Measurements from ENCODE around the gene PLCE1. TPM values are rescaled to one million over a fixed set of nuclear protein-coding genes. Genes with fewer than 3 reads are reported as not detected.

Gene PLCE1
- total RNA-seq, 2 donors from 2014 or later = 3.9 to 5.3 TPM

GRCh38 chr10:94029955-94030354 is 36.2 kb downstream of the PLCE1 start:
- H3K27me3 ChIP-seq = no peaks in the 10 kb centered on the region
- H3K9me3 ChIP-seq = peaks cover 0 to 8% (median 0%) of the 10 kb centered on the region in 3 donors
- TF ChIP-seq POLR2A (IDR thresholded peaks at IDR 0.05) = no peak
- no peak for ATAC-seq
- no peaks in the 10 kb centered on the region for H3K36me3 ChIP-seq (replicated peaks in 1 of 2; ENCODE audit: insufficient read depth in 1 of 2, low read depth in 2 of 2)
- no peak overlapping the region for H3K27ac ChIP-seq
- H3K4me1 ChIP-seq = no peaks in the 10 kb centered on the region
- no peak overlapping the region for H3K4me3 ChIP-seq
- DNase-seq = no peak
- intact Hi-C loops (cut with DNase I) = no loop called here

- Histone ChIP-seq H3K4me1 (peaks cover 8% of the 10 kb centered on the region), H3K27me3 (no peaks in the 10 kb centered on the region), H3K4me3 (no peak overlapping the region), H3K9me3 (no peaks in the 10 kb centered on the region), H3K27ac (no peak overlapping the region), H3K36me3 (replicated peaks in 1 of 2; ENCODE audit: insufficient read depth in 1 of 2, low read depth in 2 of 2) (no peaks in the 10 kb centered on the region)
- DNase-seq (no peak), ATAC-seq (no peak)
- no peak for TF ChIP-seq CTCF (IDR thresholded peaks at IDR 0.05)
- no peak for TF ChIP-seq POLR2A (IDR thresholded peaks at IDR 0.05)
- intact Hi-C loops (cut with DNase I) = no loop called here
- WGBS, 2 donors = 62 to 70% methylated on average over 3 of the region's 3 CpGs
Observed at GRCh38 chr10:94035982-94036765, 42.4 kb downstream of the PLCE1 start.

GRCh38 chr10:94036766-94037033 is 43.0 kb downstream of the PLCE1 start:
- no peaks in the 10 kb centered on the region for H3K36me3 ChIP-seq (replicated peaks in 1 of 2; ENCODE audit: insufficient read depth in 1 of 2, low read depth in 2 of 2)
- H3K27me3 ChIP-seq = no peaks in the 10 kb centered on the region
- 25 to 30% methylated on average over 1 of the region's 1 CpG for WGBS, 2 donors
- H3K27ac ChIP-seq = no peak overlapping the region
- peaks cover 8% of the 10 kb centered on the region for H3K4me1 ChIP-seq
- TF ChIP-seq CTCF (IDR thresholded peaks at IDR 0.05) = no peak
- no peak for TF ChIP-seq POLR2A (IDR thresholded peaks at IDR 0.05)
- DNase-seq (no peak), ATAC-seq (no peak)
- intact Hi-C loops (cut with DNase I) = no loop called here
- H3K9me3 ChIP-seq = no peaks in the 10 kb centered on the region
- H3K4me3 ChIP-seq = no peak overlapping the region

GRCh38 chr10:94037286-94037685 is 43.6 kb downstream of the PLCE1 start:
- TF ChIP-seq POLR2A (IDR thresholded peaks at IDR 0.05) (no peak), CTCF (IDR thresholded peaks at IDR 0.05) (no peak)
- no peaks in the 10 kb centered on the region for H3K36me3 ChIP-seq (replicated peaks in 1 of 2; ENCODE audit: insufficient read depth in 1 of 2, low read depth in 2 of 2)
- 72 to 75% methylated on average over 3 of the region's 3 CpGs for WGBS, 2 donors
- H3K27ac ChIP-seq = no peak overlapping the region
- intact Hi-C loops (cut with DNase I) = no loop called here
- no peaks in the 10 kb centered on the region for H3K9me3 ChIP-seq
- no peak overlapping the region for H3K4me3 ChIP-seq
- no peaks in the 10 kb centered on the region for H3K27me3 ChIP-seq
- ATAC-seq (no peak), DNase-seq (no peak)
- H3K4me1 ChIP-seq = peaks cover 8% of the 10 kb centered on the region

GRCh38 chr10:94038024-94038423 is 44.3 kb downstream of the PLCE1 start:
- TF ChIP-seq POLR2A (IDR thresholded peaks at IDR 0.05) (no peak), CTCF (IDR thresholded peaks at IDR 0.05) (no peak)
- H3K4me3 ChIP-seq = no peak overlapping the region
- ATAC-seq (no peak), DNase-seq (no peak)
- H3K4me1 ChIP-seq = peaks cover 8% of the 10 kb centered on the region
- no peaks in the 10 kb centered on the region for H3K36me3 ChIP-seq (replicated peaks in 1 of 2; ENCODE audit: insufficient read depth in 1 of 2, low read depth in 2 of 2)
- H3K27ac ChIP-seq = no peak overlapping the region
- intact Hi-C loops (cut with DNase I) = no loop called here
- no peaks in the 10 kb centered on the region for H3K27me3 ChIP-seq
- H3K9me3 ChIP-seq = no peaks in the 10 kb centered on the region
- 73 to 77% methylated on average over 4 of the region's 4 CpGs for WGBS, 2 donors
